Coronary artery (tissue), 2 donors: Measurements from ENCODE around the gene CCR5AS.

Source experiments
- DNase-seq: peaks from one replicate; pipeline ENCODE4 v3.0.0-alpha.2; 2017; ENCODE audit warnings: low spot score
- H3K27ac ChIP-seq, 2 donors: fragments of 200-600 bp; sonication (generic); one replicate each; pipeline ENCODE4 v1.5.1; 2016 to 2019
- H3K4me3 ChIP-seq: fragments of 200-600 bp; sonication (generic); 2 replicates; pipeline ENCODE4 v1.5.1; 2016; ENCODE audit warnings: mild to moderate bottlenecking, moderate library complexity
- TF ChIP-seq, protein P1 (sequence below): fragments of 200-600 bp; sonication (generic); IDR thresholded peaks from one replicate; pipeline ENCODE4 v1.5.1; 2019; ENCODE audit warnings: antibody characterized with exemption

Gene CCR5AS

DNA sequence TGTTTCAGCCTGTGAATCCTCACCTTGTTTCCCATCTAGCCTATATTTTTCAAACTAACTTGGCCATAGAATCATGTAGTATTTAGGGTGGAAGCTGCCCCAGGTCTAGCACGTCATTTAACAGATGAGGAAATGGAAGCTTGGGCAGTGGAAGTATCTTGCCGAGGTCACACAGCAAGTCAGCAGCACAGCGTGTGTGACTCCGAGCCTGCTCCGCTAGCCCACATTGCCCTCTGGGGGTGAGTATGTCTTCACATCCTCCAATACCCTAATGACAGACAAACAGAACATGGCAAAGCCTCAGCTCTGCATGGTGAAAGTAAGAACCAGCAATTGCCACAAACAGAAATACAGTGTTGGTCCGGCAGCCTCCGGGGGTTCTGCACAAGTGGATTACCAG lies 38.3 kb downstream of the CCR5AS start:
- TF ChIP-seq, protein P1, sequence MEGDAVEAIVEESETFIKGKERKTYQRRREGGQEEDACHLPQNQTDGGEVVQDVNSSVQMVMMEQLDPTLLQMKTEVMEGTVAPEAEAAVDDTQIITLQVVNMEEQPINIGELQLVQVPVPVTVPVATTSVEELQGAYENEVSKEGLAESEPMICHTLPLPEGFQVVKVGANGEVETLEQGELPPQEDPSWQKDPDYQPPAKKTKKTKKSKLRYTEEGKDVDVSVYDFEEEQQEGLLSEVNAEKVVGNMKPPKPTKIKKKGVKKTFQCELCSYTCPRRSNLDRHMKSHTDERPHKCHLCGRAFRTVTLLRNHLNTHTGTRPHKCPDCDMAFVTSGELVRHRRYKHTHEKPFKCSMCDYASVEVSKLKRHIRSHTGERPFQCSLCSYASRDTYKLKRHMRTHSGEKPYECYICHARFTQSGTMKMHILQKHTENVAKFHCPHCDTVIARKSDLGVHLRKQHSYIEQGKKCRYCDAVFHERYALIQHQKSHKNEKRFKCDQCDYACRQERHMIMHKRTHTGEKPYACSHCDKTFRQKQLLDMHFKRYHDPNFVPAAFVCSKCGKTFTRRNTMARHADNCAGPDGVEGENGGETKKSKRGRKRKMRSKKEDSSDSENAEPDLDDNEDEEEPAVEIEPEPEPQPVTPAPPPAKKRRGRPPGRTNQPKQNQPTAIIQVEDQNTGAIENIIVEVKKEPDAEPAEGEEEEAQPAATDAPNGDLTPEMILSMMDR = no peak
- Histone ChIP-seq H3K27ac (no peak overlapping the region), H3K4me3 (no peak overlapping the region)
- DNase-seq = no peak

DNA sequence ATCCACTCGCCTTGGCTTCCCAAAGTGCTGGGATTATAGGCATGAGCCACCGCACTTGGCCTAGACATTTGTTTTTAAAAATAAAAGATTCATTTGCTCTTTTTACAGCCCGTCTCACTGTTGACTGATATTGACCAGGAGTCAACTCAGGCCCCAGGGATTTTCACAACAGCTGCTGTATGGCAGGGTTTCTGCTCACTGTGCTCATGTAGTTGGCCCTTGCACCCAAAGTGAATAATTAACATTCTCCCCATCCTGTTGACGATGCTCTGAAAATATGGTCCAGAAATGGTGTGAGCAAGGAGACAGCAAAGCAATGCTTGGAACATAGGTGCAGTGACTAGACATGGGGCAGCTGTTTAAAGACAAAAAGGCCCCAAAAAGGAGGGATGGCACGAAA lies 39.1 kb downstream of the CCR5AS start:
- DNase-seq = no peak
- TF ChIP-seq, protein P1 = no peak
- no peak overlapping the region for H3K27ac ChIP-seq
- H3K4me3 ChIP-seq = no peak overlapping the region

DNA sequence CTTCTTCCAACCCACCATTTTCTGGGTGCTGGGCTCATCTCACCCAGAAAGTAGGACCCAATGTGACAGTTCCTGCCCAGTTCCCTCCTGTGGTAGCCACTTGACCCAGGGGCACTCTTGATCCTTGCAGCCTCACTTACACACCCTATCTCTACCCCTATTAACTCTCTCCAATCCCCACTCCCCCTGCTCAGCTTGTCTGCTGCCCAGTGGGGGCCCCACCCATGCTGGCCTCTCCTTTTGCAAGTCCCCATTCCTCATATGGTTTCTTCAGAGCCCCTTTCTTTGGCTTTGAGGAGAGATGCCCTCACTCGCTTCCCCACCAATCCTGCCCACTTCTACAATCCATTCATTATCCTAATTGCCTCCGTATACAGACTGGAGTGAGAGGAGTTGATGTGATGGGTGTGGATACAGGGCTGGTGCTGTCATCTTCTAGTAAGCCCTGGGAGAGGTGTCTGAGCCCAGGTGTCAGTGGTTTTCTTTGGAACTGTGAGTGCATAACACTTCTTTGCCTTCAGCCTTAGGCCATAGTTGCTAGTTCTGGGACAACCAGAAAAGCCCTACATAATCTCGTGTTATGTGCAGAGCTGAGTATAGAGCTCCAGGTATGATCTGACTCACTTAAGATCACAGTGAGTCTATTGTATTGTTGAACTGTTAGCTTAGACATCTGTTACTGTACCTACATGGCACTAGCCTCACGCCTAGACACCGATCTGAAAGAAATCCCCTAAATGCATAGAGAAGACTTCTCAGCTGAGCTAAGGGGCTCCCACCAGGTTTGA lies 40.9 kb downstream of the CCR5AS start:
- DNase-seq = no peak
- no peak overlapping the region for H3K4me3 ChIP-seq
- H3K27ac ChIP-seq = no peak overlapping the region
- TF ChIP-seq, protein P1 = no peak

DNA sequence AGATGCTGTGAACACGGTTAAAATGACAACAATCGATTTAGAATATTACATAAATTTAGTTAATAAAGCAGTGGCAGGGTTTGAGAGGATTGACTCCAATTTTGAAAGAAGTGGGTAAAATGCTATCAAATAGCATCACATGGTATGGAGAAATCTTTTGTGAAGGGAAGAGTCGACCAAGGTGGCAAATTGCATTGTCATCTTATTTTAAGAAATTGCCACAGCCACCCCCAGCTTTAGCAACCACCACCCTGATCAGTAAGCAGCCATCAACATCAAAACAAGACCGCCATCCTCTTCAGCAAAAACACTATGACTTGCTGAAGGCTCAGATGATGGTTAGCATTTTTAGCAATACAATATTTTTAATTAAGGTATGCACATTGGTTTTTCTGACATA lies 41.8 kb downstream of the CCR5AS start:
- DNase-seq = no peak
- TF ChIP-seq, protein P1 = no peak
- Histone ChIP-seq H3K27ac (no peak overlapping the region), H3K4me3 (no peak overlapping the region)

DNA sequence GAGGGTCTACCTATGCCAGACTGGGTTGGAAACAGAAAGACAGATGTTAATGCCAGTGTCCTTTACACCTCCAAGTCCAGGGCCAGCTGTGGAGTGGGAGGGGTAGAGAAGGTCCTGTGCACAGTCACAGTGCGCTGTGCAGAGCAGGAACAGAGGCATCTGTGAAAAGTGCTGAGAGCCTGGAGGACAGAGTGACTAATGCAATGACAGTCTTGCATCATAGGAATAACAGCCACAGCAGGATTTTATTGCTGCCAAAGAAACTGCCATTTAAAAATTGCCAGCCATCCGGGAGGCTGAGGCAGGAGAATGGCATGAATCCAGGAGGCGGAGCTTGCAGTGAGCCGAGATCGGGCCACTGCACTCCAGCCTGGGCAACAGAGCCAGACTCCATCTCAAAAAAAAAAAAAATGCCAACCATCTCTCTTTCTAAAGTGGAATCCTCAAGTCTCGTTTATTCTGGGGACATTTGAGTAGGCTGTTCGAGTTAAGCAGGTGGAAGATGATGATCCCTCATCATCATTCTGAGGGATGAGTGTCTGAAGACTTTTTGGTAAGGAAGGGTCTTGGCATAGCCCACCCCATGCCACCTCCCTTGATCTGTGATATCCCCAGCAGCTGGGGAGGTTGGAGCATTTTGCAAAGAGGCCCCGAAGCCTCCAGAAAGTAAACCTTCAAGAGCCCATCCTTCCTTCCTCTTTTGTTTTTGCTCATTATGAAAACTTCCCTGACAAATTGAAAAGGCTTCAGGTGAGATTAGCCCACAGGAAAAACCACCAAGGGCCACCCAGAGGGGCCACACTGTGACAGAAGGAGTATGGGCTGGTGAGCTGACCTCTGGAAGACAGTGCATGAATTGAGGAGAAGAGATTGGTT lies 45.2 kb downstream of the CCR5AS start:
- Histone ChIP-seq H3K27ac (peak overlapping the region in 1 of 2 donors; percentile 47), H3K4me3 (no peak overlapping the region)
- TF ChIP-seq, protein P1 = no peak
- DNase-seq = no peak

DNA sequence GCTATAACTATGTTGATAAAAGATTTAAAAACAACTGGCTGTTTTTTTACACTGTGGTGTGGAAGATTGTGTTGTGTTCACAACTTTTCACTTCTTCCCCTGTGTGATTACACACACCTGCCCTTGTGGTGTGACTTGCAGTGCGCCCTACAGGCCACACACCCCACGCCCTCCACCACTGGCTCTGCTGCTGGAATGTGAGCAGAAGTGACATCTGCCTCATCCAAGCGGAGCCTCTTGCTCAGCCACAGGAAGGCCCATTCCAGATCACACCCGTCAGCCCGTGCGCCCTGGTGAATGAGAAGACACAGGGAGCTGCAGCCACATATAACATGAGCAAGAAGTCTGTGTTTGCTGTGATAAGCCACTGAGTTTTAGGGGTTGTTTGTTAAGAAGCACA lies 46.0 kb downstream of the CCR5AS start:
- H3K27ac ChIP-seq = peak overlapping the region in 1 of 2 donors; percentile 47
- DNase-seq = no peak
- H3K4me3 ChIP-seq = no peak overlapping the region
- TF ChIP-seq, protein P1 = no peak
